Measurements from ENCODE around the gene UBE2Q1. TPM values are rescaled to one million over a fixed set of nuclear protein-coding genes. Genes with fewer than 3 reads are reported as not detected.

UBE2Q1 gene
- total and polyA plus RNA-seq, 2 experiments from 2014 or later, result 15.5 to 33.0 TPM

DNA sequence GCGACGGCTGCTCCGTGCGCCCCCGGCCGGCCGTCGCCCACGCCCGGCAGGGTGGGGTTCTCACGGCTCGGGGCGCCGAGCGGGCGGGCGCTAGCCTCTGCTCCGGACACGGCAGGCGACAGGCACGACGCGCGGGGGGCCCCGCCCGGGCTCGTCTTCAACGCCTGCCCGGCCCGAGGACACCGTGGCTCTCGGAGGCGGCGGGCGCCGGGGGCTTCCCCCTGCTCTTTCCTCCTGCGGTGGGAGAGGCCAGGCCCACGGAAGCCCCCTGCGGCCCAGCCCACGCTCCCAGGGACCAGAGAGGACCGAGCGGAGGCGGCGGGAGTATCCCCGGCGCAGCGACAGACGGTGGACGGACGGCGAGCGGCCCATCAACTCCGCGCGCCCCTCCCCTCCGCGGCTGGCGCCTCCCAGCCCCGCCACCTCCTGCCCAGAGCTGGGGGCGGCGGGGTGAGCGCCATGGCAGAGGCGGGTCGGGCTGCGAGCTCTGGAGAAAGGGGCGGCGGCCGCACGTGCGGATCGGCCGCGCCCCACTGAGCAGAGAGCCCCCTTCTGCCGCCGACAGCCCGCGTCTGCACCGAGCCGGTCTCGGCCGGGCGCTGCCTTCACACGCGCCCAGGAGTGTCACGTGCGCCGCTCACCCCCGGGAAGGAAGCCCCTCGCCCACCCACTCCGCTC, 56.3 kb downstream of the UBE2Q1 start, which contains the start of the genes SHE and TDRD10:
TSS of gene SHE (minus strand) at position 347 of the 678 bp plus-strand sequence. CDS start 386 bp downstream, outside the sequence.
TSS of gene TDRD10 (plus strand) at position 154 of the 678 bp plus-strand sequence. CDS start 4,685 bp downstream, outside the sequence.
- Mint-ChIP-seq H3K9me3 (peaks cover 19% of the 10 kb centered on the region; the same call in 2 of the 3 replicates), H3K4me3 (peak within 1 kb of the TSS; percentile 70), H3K27me3 (ENCODE audit: insufficient read depth, low read depth, poor library complexity) (peaks cover 59% of the 10 kb centered on the region), H3K27ac (no peak within 1 kb of the TSS), H3K36me3 (ENCODE audit: low read depth) (no peaks in the 10 kb centered on the region), H3K4me1 (peaks cover 10% of the 10 kb centered on the region)
- Histone ChIP-seq H4K20me1 (replicated peaks; ENCODE audit: insufficient read depth) (no peaks in the 10 kb centered on the region), H3K36me3 (ENCODE audit: insufficient read depth) (no peaks in the 10 kb centered on the region), H3K4me3 (peak within 1 kb of the TSS; percentile 62), H2AFZ (peak within 1 kb of the TSS; percentile 98), H3K9me2 (ENCODE audit: insufficient read depth) (no peaks in the 10 kb centered on the region; the same call in 1 of the 2 replicates), H3K27me3 (ENCODE audit: insufficient read depth) (peaks cover 79% of the 10 kb centered on the region), H3K4me1 (ENCODE audit: insufficient read depth) (no peaks in the 10 kb centered on the region), H3K79me2 (replicated peaks; ENCODE audit: insufficient read depth) (no peaks in the 10 kb centered on the region), H3F3A (replicated peaks; ENCODE audit: low read depth) (no peaks in the 10 kb centered on the region), H3K4me2 (peak within 1 kb of the TSS; percentile 84), H3K27ac (ENCODE audit: low read depth) (no peak within 1 kb of the TSS)
- peak; percentile 76 for ATAC-seq
- peak; percentile 62 for DNase-seq (ENCODE audit: low spot score)
- TF ChIP-seq CREB1 (CRISPR knock-in tag; IDR thresholded peaks at IDR 0.05; ENCODE audit: low read depth) (0 out of 2 replicates have a peak, but pooled peaks have one; percentile 2), ZNF331 (CRISPR knock-in tag; IDR thresholded peaks at IDR 0.05; ENCODE audit: low read depth) (no peak)

- H2AFZ ChIP-seq, result peak overlapping the region; percentile 98
Measured at GRCh38 chr1:154501423-154502065, 56.9 kb downstream of the UBE2Q1 start.

DNA sequence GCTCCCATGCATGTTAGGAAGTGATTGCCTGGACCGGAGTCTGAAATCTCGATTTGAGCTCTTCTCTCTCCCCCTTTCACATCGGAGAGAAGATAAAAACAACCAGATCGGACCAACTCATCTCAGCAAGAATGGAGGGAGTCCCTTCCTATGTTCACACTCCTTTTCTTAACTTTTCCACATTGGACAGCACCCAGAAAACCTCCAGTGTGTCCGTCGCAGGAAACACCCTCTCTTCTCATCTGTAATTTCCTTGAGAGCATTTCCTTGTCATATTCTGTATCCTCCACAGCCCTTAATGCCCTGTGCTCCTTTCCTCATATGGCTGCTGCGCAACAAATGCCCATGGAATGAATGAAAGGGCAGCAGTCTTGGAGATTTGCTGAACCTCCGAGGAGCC, 57.9 kb downstream of the UBE2Q1 start:
- no peak overlapping the region for H3K27ac Mint-ChIP-seq

More at GRCh38 chr1:154501423-154502065, 56.9 kb downstream of the UBE2Q1 start:
- Histone ChIP-seq H3K36me3 (ENCODE audit: insufficient read depth) (no peaks in the 10 kb centered on the region), H4K20me1 (replicated peaks; ENCODE audit: insufficient read depth) (no peaks in the 10 kb centered on the region), H3K4me3 (peak overlapping the region; percentile 62), H3K9me2 (ENCODE audit: insufficient read depth) (no peaks in the 10 kb centered on the region; the same call in 1 of the 2 replicates), H3K79me2 (replicated peaks; ENCODE audit: insufficient read depth) (no peaks in the 10 kb centered on the region), H3F3A (replicated peaks; ENCODE audit: low read depth) (no peaks in the 10 kb centered on the region), H3K27ac (ENCODE audit: low read depth) (no peak overlapping the region), H3K4me1 (ENCODE audit: insufficient read depth) (no peaks in the 10 kb centered on the region), H3K27me3 (ENCODE audit: insufficient read depth) (peaks cover 83% of the 10 kb centered on the region), H3K4me2 (peak overlapping the region; percentile 84)
- TF ChIP-seq NANOG (IDR thresholded peaks at IDR 0.05; ENCODE audit: borderline replicate concordance) (no peak), EZH2 (IDR thresholded peaks at IDR 0.05; ENCODE audit: low read depth, unreplicated experiment) (peak; percentile 86), EZH2phosphoT487 (IDR thresholded peaks at IDR 0.05; ENCODE audit: unreplicated experiment) (peak; percentile 90), STAT1 (IDR thresholded peaks at IDR 0.05; ENCODE audit: unreplicated experiment) (no peak), CREB1 (CRISPR knock-in tag; IDR thresholded peaks at IDR 0.05; ENCODE audit: low read depth) (no peak)
- ATAC-seq (peak; percentile 53), DNase-seq (ENCODE audit: low spot score) (peak; percentile 68)
- H3K27me3 Mint-ChIP-seq (ENCODE audit: insufficient read depth, low read depth, poor library complexity), result peaks cover 59% of the 10 kb centered on the region
- H3K36me3 Mint-ChIP-seq (ENCODE audit: low read depth), result no peaks in the 10 kb centered on the region
- H3K4me1 Mint-ChIP-seq, result peaks cover 14% of the 10 kb centered on the region
- peaks cover 19% of the 10 kb centered on the region; the same call in 2 of the 3 replicates for H3K9me3 Mint-ChIP-seq
- no peak overlapping the region for H3K27ac Mint-ChIP-seq
- peak overlapping the region; percentile 70 for H3K4me3 Mint-ChIP-seq

More for the DNA sequence above, 57.9 kb downstream of the UBE2Q1 start:
- no peaks in the 10 kb centered on the region for H3F3A ChIP-seq (replicated peaks; ENCODE audit: low read depth)
- peaks cover 79% of the 10 kb centered on the region for H3K27me3 ChIP-seq (ENCODE audit: insufficient read depth)
- peak overlapping the region; percentile 84; the same call in 1 of the 2 replicates for H3K4me2 ChIP-seq
- H3K79me2 ChIP-seq (replicated peaks; ENCODE audit: insufficient read depth), result no peaks in the 10 kb centered on the region
- H3K9me2 ChIP-seq (ENCODE audit: insufficient read depth), result no peaks in the 10 kb centered on the region; the same call in 1 of the 2 replicates
- Mint-ChIP-seq H3K36me3 (ENCODE audit: low read depth) (no peaks in the 10 kb centered on the region), H3K27me3 (ENCODE audit: insufficient read depth, low read depth, poor library complexity) (peaks cover 57% of the 10 kb centered on the region), H3K4me1 (peaks cover 14% of the 10 kb centered on the region), H3K9me3 (peaks cover 14% of the 10 kb centered on the region; the same call in 2 of the 3 replicates), H3K4me3 (peak overlapping the region; percentile 18; the same call in 1 of the 3 replicates)
- H3K4me3 ChIP-seq, result no peak overlapping the region
- no peaks in the 10 kb centered on the region for H4K20me1 ChIP-seq (replicated peaks; ENCODE audit: insufficient read depth)
- H2AFZ ChIP-seq, result no peak overlapping the region
- DNase-seq (ENCODE audit: low spot score) (no peak), ATAC-seq (no peak)
- 0 out of 2 replicates have a peak, but pooled peaks cover 3% of the 10 kb centered on the region for H3K36me3 ChIP-seq (ENCODE audit: insufficient read depth)
- H3K27ac ChIP-seq (ENCODE audit: low read depth), result no peak overlapping the region
- TF ChIP-seq EZH2phosphoT487 (IDR thresholded peaks at IDR 0.05; ENCODE audit: unreplicated experiment) (no peak), EZH2 (IDR thresholded peaks at IDR 0.05; ENCODE audit: low read depth, unreplicated experiment) (peak; percentile 34), NANOG (IDR thresholded peaks at IDR 0.05; ENCODE audit: borderline replicate concordance) (no peak), ZNF114 (CRISPR knock-in tag; IDR thresholded peaks at IDR 0.05) (no peak)
- H3K4me1 ChIP-seq (ENCODE audit: insufficient read depth), result no peaks in the 10 kb centered on the region

All from GM23338 (cell line).